GM12873 (cell line): Measurements from ENCODE around the gene OXCT1.

Source experiments
- CTCF ChIP-seq: IDR thresholded peaks from 2 replicates; pipeline ENCODE4 v1.5.1; 2012; ENCODE audit warnings: low read depth, mild to moderate bottlenecking, moderate library complexity, low read length, control low read depth; ENCODE audit not compliant: insufficient read depth; ENCODE audit errors: missing control alignments

Gene OXCT1

GRCh38 chr5:41893074-41893851 lies 23.0 kb upstream of the OXCT1 start:
- TF ChIP-seq CTCF: no peak

- TF ChIP-seq CTCF: no peak
These were observed 21.8 kb upstream of the OXCT1 start for GRCh38 chr5:41892031-41892430.

- TF ChIP-seq CTCF: no peak
These were observed 21.0 kb upstream of the OXCT1 start for GRCh38 chr5:41891066-41891707.

GRCh38 chr5:41885286-41885685 lies 15.1 kb upstream of the OXCT1 start:
- no peak for TF ChIP-seq CTCF

- no peak for TF ChIP-seq CTCF
These were observed 13.7 kb upstream of the OXCT1 start for GRCh38 chr5:41883936-41884335.

GRCh38 chr5:41883243-41883642 lies 13.0 kb upstream of the OXCT1 start:
- TF ChIP-seq CTCF: no peak

GRCh38 chr5:41882765-41883164 lies 12.5 kb upstream of the OXCT1 start:
- TF ChIP-seq CTCF: no peak
